GM23338 (cell line): ENCODE data around the gene CEACAM19. TPM values are rescaled to one million over a fixed set of nuclear protein-coding genes. Genes with fewer than 3 reads are reported as not detected.
"Not testable (repeated sequence)": the region's sequence is repeated elsewhere in the genome, so short reads cannot be mapped to it uniquely, and the experiment has no call there.

Source experiments
- ATAC-seq: fragments of 200-7000 bp; cut with Tn5 transposase; 3 replicates; pipeline ENCODE4 v1.9.1; 2020
- DNase-seq: peaks from one replicate; pipeline ENCODE4 v3.0.0-alpha.2; 2015; ENCODE audit warnings: low spot score
- H2AFZ ChIP-seq: fragments of 200-600 bp; sonication (generic); 2 replicates; pipeline ENCODE4 v1.8.0; 2016; ENCODE audit warnings: antibody characterized with exemption, mild to moderate bottlenecking, moderate library complexity
- H3F3A ChIP-seq: fragments of 200-600 bp; sonication (generic); replicated peaks from 2 replicates; pipeline ENCODE4 v1.8.0; 2017; ENCODE audit warnings: antibody characterized with exemption, mixed run types, low read depth
- H3K27ac ChIP-seq: fragments of 200-600 bp; sonication (generic); 2 replicates; pipeline ENCODE4 v1.6.1; 2016; ENCODE audit warnings: low read depth
- H3K27me3 ChIP-seq: fragments of 200-600 bp; sonication (generic); 2 replicates; pipeline ENCODE4 v1.8.0; 2016; ENCODE audit warnings: mild to moderate bottlenecking, mixed run types, moderate library complexity; ENCODE audit not compliant: insufficient read depth
- H3K36me3 ChIP-seq: fragments of 200-600 bp; sonication (generic); 2 replicates; pipeline ENCODE4 v1.8.0; 2016; ENCODE audit warnings: mild to moderate bottlenecking; ENCODE audit not compliant: insufficient read depth
- H3K4me1 ChIP-seq: fragments of 200-600 bp; sonication (generic); 2 replicates; pipeline ENCODE4 v1.8.0; 2016; ENCODE audit warnings: mild to moderate bottlenecking, moderate library complexity; ENCODE audit not compliant: insufficient read depth
- H3K4me2 ChIP-seq: fragments of 200-600 bp; sonication (generic); 2 replicates; pipeline ENCODE4 v1.7.1; 2017; ENCODE audit warnings: mixed run types
- H3K4me3 ChIP-seq: fragments of 200-600 bp; sonication (generic); 2 replicates; pipeline ENCODE4 v1.6.1; 2016; ENCODE audit warnings: mixed run types
- H3K79me2 ChIP-seq: fragments of 200-600 bp; sonication (generic); replicated peaks from 2 replicates; pipeline ENCODE4 v1.8.0; 2017; ENCODE audit warnings: mild to moderate bottlenecking; ENCODE audit not compliant: insufficient read depth
- H3K9me2 ChIP-seq: fragments of 200-600 bp; sonication (generic); 2 replicates; pipeline ENCODE4 v1.8.0; 2017; ENCODE audit not compliant: insufficient read depth
- H4K20me1 ChIP-seq: fragments of 200-600 bp; sonication (generic); replicated peaks from 2 replicates; pipeline ENCODE4 v1.8.0; 2017; ENCODE audit warnings: mild to moderate bottlenecking; ENCODE audit not compliant: insufficient read depth
- H3K27ac Mint-ChIP-seq: 2 replicates; pipeline ENCODE4 v1.8.0; 2020; ENCODE audit warnings: inconsistent platforms, mild to moderate bottlenecking, moderate library complexity, mixed read lengths
- H3K27me3 Mint-ChIP-seq: 3 replicates; pipeline ENCODE4 v1.8.0; 2022; ENCODE audit warnings: low read depth, mild to moderate bottlenecking, moderate library complexity, mixed read lengths, inconsistent platforms; ENCODE audit not compliant: insufficient read depth, poor library complexity
- H3K36me3 Mint-ChIP-seq: 3 replicates; pipeline ENCODE4 v1.8.0; 2021; ENCODE audit warnings: low read depth, mild to moderate bottlenecking, inconsistent platforms, moderate library complexity, mixed read lengths
- H3K4me1 Mint-ChIP-seq: 3 replicates; pipeline ENCODE4 v1.8.0; 2020; ENCODE audit warnings: mild to moderate bottlenecking, inconsistent platforms, mixed read lengths
- H3K4me3 Mint-ChIP-seq: 3 replicates; pipeline ENCODE4 v1.8.0; 2021; ENCODE audit warnings: moderate library complexity, mild to moderate bottlenecking, inconsistent platforms, mixed read lengths
- H3K9me3 Mint-ChIP-seq: 3 replicates; pipeline ENCODE4 v1.8.0; 2020; ENCODE audit warnings: moderate library complexity, mild to moderate bottlenecking, inconsistent platforms, mixed read lengths
- CTCF ChIP-seq, 2 experiments: fragments of 200-600 bp in 1 of 2; sonication (generic) in 1 of 2; conservative IDR thresholded peaks; 2 replicates each; pipeline versions ENCODE4 v1.5.1 to v1.6.1; 2016 to 2017; ENCODE audit warnings: antibody characterized with exemption in 2 of 2, low read depth in 2 of 2, mild to moderate bottlenecking in 2 of 2, moderate library complexity in 1 of 2
- JUNB ChIP-seq: IDR thresholded peaks from one replicate; pipeline ENCODE4 v1.6.1; 2016; ENCODE audit warnings: antibody characterized with exemption; ENCODE audit not compliant: unreplicated experiment
- POLR2AphosphoS5 ChIP-seq: IDR thresholded peaks from 2 replicates; pipeline ENCODE4 v1.6.1; 2016; ENCODE audit warnings: antibody characterized with exemption, low read depth
- STAT1 ChIP-seq: IDR thresholded peaks from one replicate; pipeline ENCODE4 v1.6.1; 2016; ENCODE audit warnings: antibody characterized with exemption; ENCODE audit not compliant: unreplicated experiment
- ZNF331 ChIP-seq: fragments of 250-450 bp; sonication (Bioruptor Pico); IDR thresholded peaks from 2 replicates; pipeline ENCODE4 v1.5.0; 2020; ENCODE audit warnings: low read depth, mild to moderate bottlenecking, moderate library complexity
- polyA plus RNA-seq: library from polyadenylated mRNA; unstranded; fragments of >200 nt; fragmentation: Nextera tagmentation; extraction: Ambion mirVana; gene quantifications from 2 replicates; pipeline ENCODE4 v1.2.1, GENCODE V29; 2016
- total RNA-seq: library from RNA; depleted of rRNA; stranded (reverse); fragments of >200 nt; shearing (Covaris generic); gene quantifications from 2 replicates; pipeline ENCODE4 v1.2.3, GENCODE V29; 2014
- TF ChIP-seq, protein P1 (sequence below): IDR thresholded peaks from 2 replicates; pipeline ENCODE4 v1.6.1; 2016; ENCODE audit warnings: antibody characterized with exemption
- TF ChIP-seq, protein P2 (sequence below): IDR thresholded peaks from one replicate; pipeline ENCODE4 v1.6.1; 2018; ENCODE audit warnings: antibody characterized with exemption; ENCODE audit not compliant: unreplicated experiment

Gene CEACAM19
- total and polyA plus RNA-seq, 2 experiments from 2014 or later: 0.38 to 0.76 TPM

DNA sequence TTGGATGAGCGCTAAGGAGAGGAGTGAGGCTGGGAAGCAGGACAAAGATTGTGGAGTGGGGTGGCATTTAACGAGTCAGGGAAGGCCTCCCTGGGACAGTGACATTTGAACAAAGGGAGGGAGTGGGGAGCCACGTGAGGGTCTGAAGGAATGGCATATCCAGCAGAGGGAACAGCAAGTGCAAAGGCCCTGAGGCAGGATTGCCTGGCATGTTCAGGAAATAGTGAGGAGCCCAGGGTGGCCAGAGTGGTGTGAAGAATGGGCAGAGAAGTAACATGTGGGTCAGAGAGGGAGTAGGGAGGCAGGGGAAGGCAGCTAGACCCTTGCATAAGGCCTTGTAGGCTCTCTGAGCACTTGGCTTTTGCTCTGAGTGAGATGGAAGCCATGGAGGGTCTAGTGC is 42.5 kb upstream of the CEACAM19 start (continued):
- TF ChIP-seq, protein P1, sequence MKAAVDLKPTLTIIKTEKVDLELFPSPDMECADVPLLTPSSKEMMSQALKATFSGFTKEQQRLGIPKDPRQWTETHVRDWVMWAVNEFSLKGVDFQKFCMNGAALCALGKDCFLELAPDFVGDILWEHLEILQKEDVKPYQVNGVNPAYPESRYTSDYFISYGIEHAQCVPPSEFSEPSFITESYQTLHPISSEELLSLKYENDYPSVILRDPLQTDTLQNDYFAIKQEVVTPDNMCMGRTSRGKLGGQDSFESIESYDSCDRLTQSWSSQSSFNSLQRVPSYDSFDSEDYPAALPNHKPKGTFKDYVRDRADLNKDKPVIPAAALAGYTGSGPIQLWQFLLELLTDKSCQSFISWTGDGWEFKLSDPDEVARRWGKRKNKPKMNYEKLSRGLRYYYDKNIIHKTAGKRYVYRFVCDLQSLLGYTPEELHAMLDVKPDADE: no peak
- no peak for TF ChIP-seq ZNF331

GRCh38 chr19:44631611-44632010 is 39.7 kb upstream of the CEACAM19 start:
- H3K27ac ChIP-seq, H3K4me2 ChIP-seq, H3K79me2 ChIP-seq, H3K27me3 Mint-ChIP-seq, H3K27ac Mint-ChIP-seq, H3K36me3 Mint-ChIP-seq, H4K20me1 ChIP-seq, H3K9me3 Mint-ChIP-seq, H3K4me3 Mint-ChIP-seq, H2AFZ ChIP-seq, H3F3A ChIP-seq, DNase-seq, H3K36me3 ChIP-seq, H3K9me2 ChIP-seq, ATAC-seq, H3K27me3 ChIP-seq, H3K4me3 ChIP-seq: not testable (repeated sequence)
- H3K4me1 ChIP-seq: peaks cover 19% of the 10 kb centered on the region
- peaks cover 16% of the 10 kb centered on the region; the same call in 2 of the 3 replicates for H3K4me1 Mint-ChIP-seq

DNA sequence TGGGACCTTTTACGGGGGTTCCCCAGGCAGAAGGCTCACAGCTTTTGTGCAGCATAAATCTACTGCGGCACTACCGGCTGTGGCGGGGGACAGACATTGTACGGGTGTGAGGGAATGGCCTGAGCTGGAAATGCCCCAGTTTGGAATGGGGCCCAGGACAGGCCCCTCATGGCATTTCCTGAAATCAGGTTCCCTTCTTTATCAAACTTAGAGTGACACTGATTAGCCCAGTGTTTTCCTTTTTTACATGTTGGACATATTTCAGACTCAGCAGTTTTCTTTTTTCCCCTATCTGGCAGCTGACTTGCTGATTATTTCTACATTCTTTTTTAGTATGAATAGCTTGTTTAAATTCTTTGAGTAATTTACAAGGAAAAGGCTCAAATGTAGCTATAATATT is 37.2 kb upstream of the CEACAM19 start:
- not testable (repeated sequence) for H3K4me2 ChIP-seq, H3K27me3 ChIP-seq, H3K36me3 ChIP-seq, H3K79me2 ChIP-seq, H3F3A ChIP-seq, H3K36me3 Mint-ChIP-seq, H3K27ac ChIP-seq, H3K9me3 Mint-ChIP-seq, H3K27me3 Mint-ChIP-seq, H3K9me2 ChIP-seq, DNase-seq, ATAC-seq, H4K20me1 ChIP-seq, H2AFZ ChIP-seq, H3K27ac Mint-ChIP-seq, H3K4me3 ChIP-seq, H3K4me3 Mint-ChIP-seq
- peaks cover 16% of the 10 kb centered on the region; the same call in 2 of the 3 replicates for H3K4me1 Mint-ChIP-seq
- peaks cover 19% of the 10 kb centered on the region for H3K4me1 ChIP-seq

GRCh38 chr19:44634785-44635184 is 36.5 kb upstream of the CEACAM19 start:
- no peaks in the 10 kb centered on the region for H3K36me3 ChIP-seq
- H3K4me2 ChIP-seq: no peak overlapping the region
- H3K9me3 Mint-ChIP-seq: no peaks in the 10 kb centered on the region; the same call in 2 of the 3 replicates
- H3K27ac ChIP-seq: no peak overlapping the region
- H3K4me1 Mint-ChIP-seq: peaks cover 16% of the 10 kb centered on the region; the same call in 2 of the 3 replicates
- H3K4me3 ChIP-seq: no peak overlapping the region
- H2AFZ ChIP-seq: no peak overlapping the region
- DNase-seq (no peak), ATAC-seq (no peak)
- H3K27me3 ChIP-seq: no peaks in the 10 kb centered on the region
- no peaks in the 10 kb centered on the region for H3K9me2 ChIP-seq
- no peak overlapping the region for H3K27ac Mint-ChIP-seq
- no peaks in the 10 kb centered on the region for H3F3A ChIP-seq
- no peaks in the 10 kb centered on the region for H4K20me1 ChIP-seq
- no peaks in the 10 kb centered on the region for H3K36me3 Mint-ChIP-seq
- peaks cover 19% of the 10 kb centered on the region for H3K4me1 ChIP-seq
- H3K4me3 Mint-ChIP-seq: no peak overlapping the region
- H3K27me3 Mint-ChIP-seq: peaks cover 8% of the 10 kb centered on the region
- H3K79me2 ChIP-seq: no peaks in the 10 kb centered on the region
- TF ChIP-seq CTCF (conservative IDR thresholded peaks at IDR 0.05; ENCODE audit: low read depth in 2 of 2) (no peak), JUNB (no peak), ZNF331 (no peak), POLR2AphosphoS5 (no peak), STAT1 (no peak)
- TF ChIP-seq, protein P2, sequence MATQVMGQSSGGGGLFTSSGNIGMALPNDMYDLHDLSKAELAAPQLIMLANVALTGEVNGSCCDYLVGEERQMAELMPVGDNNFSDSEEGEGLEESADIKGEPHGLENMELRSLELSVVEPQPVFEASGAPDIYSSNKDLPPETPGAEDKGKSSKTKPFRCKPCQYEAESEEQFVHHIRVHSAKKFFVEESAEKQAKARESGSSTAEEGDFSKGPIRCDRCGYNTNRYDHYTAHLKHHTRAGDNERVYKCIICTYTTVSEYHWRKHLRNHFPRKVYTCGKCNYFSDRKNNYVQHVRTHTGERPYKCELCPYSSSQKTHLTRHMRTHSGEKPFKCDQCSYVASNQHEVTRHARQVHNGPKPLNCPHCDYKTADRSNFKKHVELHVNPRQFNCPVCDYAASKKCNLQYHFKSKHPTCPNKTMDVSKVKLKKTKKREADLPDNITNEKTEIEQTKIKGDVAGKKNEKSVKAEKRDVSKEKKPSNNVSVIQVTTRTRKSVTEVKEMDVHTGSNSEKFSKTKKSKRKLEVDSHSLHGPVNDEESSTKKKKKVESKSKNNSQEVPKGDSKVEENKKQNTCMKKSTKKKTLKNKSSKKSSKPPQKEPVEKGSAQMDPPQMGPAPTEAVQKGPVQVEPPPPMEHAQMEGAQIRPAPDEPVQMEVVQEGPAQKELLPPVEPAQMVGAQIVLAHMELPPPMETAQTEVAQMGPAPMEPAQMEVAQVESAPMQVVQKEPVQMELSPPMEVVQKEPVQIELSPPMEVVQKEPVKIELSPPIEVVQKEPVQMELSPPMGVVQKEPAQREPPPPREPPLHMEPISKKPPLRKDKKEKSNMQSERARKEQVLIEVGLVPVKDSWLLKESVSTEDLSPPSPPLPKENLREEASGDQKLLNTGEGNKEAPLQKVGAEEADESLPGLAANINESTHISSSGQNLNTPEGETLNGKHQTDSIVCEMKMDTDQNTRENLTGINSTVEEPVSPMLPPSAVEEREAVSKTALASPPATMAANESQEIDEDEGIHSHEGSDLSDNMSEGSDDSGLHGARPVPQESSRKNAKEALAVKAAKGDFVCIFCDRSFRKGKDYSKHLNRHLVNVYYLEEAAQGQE: no peak
- TF ChIP-seq, protein P1: no peak
